HCT116 (cell line): ENCODE data around the gene GLRB. TPM values are rescaled to one million over a fixed set of nuclear protein-coding genes. Genes with fewer than 3 reads are reported as not detected.

Source experiments
- ATAC-seq: fragments of 200-7000 bp; cut with Tn5 transposase; 2 replicates; pipeline ENCODE4 v1.9.1; 2020; ENCODE audit warnings: mild to moderate bottlenecking, moderate library complexity
- BruUV-seq: library from RNA; stranded (reverse); fragments of 400-500 nt; replicated peaks from 2 replicates; lab custom pipeline; 2021; lab: Mats Ljungman, UMichigan
- CTCF ChIA-PET: fragments of 300-600 bp; sonication (Branson Sonifier 250); formaldehyde crosslinking; loops from one replicate; lab custom pipeline; 2021; ENCODE audit warnings: antibody characterized with exemption; lab: Charles Lee
- POLR2A ChIA-PET: fragments of 300-600, 350-600 bp; sonication (Branson Sonifier 250); formaldehyde crosslinking; loops from one replicate; lab custom pipeline; 2021; ENCODE audit warnings: antibody characterized with exemption; lab: Charles Lee
- RAD21 ChIA-PET, 2 experiments: fragments of 300-600 bp; sonication (Branson Sonifier 250); formaldehyde crosslinking; loops; one replicate each; lab custom pipeline; 2023; ENCODE audit warnings: low total read pairs in 2 of 2; ENCODE audit not compliant: uncharacterized antibody in 2 of 2, unreplicated experiment in 2 of 2, low non-redundant PET in 1 of 2; lab: Charles Lee
- DNase-seq: peaks from one replicate; pipeline ENCODE4 v3.0.0-alpha.2; 2010; ENCODE audit warnings: low read depth, low spot score
- H2AFZ ChIP-seq: fragments of 200-600 bp; shearing (Covaris generic), sonication (generic); 2 replicates; pipeline ENCODE4 v1.6.1; 2017; ENCODE audit warnings: low read depth, mixed run types, mixed read lengths, antibody characterized with exemption, low read length; ENCODE audit not compliant: poor library complexity, severe bottlenecking
- H3K27ac ChIP-seq: 2 replicates; pipeline ENCODE4 v1.5.1; 2012; ENCODE audit warnings: low read depth, low read length
- H3K27me3 ChIP-seq: fragments of 200-600 bp; sonication (generic); 2 replicates; pipeline ENCODE4 v1.6.1; 2016; ENCODE audit warnings: mixed run types, low read length, mixed read lengths; ENCODE audit not compliant: insufficient read depth
- H3K36me3 ChIP-seq, 2 experiments: fragments of 200-500 bp in 1 of 2; fragments of 200-600 bp in 1 of 2; sonication (Bioruptor generic) in 1 of 2; sonication (generic) in 1 of 2; 2 replicates each; pipeline versions ENCODE4 v1.5.1 to v1.6.1; 2014 to 2016; ENCODE audit warnings: low read length in 2 of 2, inconsistent platforms in 1 of 2, mixed read lengths in 1 of 2, mixed run types in 1 of 2; ENCODE audit not compliant: insufficient read depth in 2 of 2, control insufficient read depth in 1 of 2
- H3K4me1 ChIP-seq, 2 experiments: fragments of 200-600 bp in 1 of 2; sonication (generic) in 1 of 2; 2 replicates each; pipeline versions ENCODE4 v1.5.1 to v1.6.1; 2012 to 2017; ENCODE audit warnings: low read length in 2 of 2, inconsistent platforms in 1 of 2, mild to moderate bottlenecking in 1 of 2, mixed read lengths in 1 of 2, mixed run types in 1 of 2, moderate library complexity in 1 of 2; ENCODE audit not compliant: insufficient read depth in 2 of 2, control insufficient read depth in 1 of 2
- H3K4me2 ChIP-seq: fragments of 200-600 bp; sonication (generic); 2 replicates; pipeline ENCODE4 v1.6.1; 2017; ENCODE audit warnings: mixed run types, low read length, mixed read lengths
- H3K4me3 ChIP-seq, 2 experiments: fragments of 200-600 bp in 1 of 2; sonication (generic) in 1 of 2; replicated peaks in 1 of 2; 2 replicates each; pipeline ENCODE4 v1.5.1; 2011 to 2016; ENCODE audit warnings: low read length in 2 of 2, control low read depth in 1 of 2, low read depth in 1 of 2, mild to moderate bottlenecking in 1 of 2, mixed read lengths in 1 of 2, mixed run types in 1 of 2
- H3K79me2 ChIP-seq: fragments of 200-600 bp; sonication (generic); 2 replicates; pipeline ENCODE4 v1.6.1; 2017; ENCODE audit warnings: mild to moderate bottlenecking, mixed run types, low read length, moderate library complexity, mixed read lengths; ENCODE audit not compliant: insufficient read depth
- H3K9ac ChIP-seq: fragments of 200-600 bp; sonication (generic); 2 replicates; pipeline ENCODE4 v1.6.1; 2016; ENCODE audit warnings: low read length, mixed read lengths
- H3K9me2 ChIP-seq: fragments of 200-600 bp; sonication (generic), shearing (Covaris generic); 2 replicates; pipeline ENCODE4 v1.6.1; 2017; ENCODE audit warnings: mixed run types, mild to moderate bottlenecking, moderate library complexity; ENCODE audit not compliant: insufficient read depth
- H3K9me3 ChIP-seq, 2 experiments: fragments of 200-500 bp in 1 of 2; fragments of 200-600 bp in 1 of 2; sonication (Bioruptor generic) in 1 of 2; sonication (generic) in 1 of 2; 2 replicates each; pipeline ENCODE4 v1.6.1; 2014 to 2017; ENCODE audit warnings: low read length in 2 of 2, mixed read lengths in 2 of 2, inconsistent platforms in 1 of 2, low read depth in 1 of 2, mild to moderate bottlenecking in 1 of 2, mixed run types in 1 of 2, moderate library complexity in 1 of 2; ENCODE audit not compliant: control insufficient read depth in 1 of 2, insufficient read depth in 1 of 2
- H4K20me1 ChIP-seq: fragments of 200-600 bp; sonication (generic), shearing (Covaris generic); 2 replicates; pipeline ENCODE4 v1.6.1; 2017; ENCODE audit warnings: mixed run types, mild to moderate bottlenecking, moderate library complexity; ENCODE audit not compliant: insufficient read depth
- CBX3 ChIP-seq: IDR thresholded peaks from 2 replicates; pipeline ENCODE4 v1.6.1; 2012; ENCODE audit warnings: low read depth
- CEBPB ChIP-seq: IDR thresholded peaks from 2 replicates; pipeline ENCODE4 v1.6.1; 2012; ENCODE audit warnings: low read depth
- EGR1 ChIP-seq: IDR thresholded peaks from 2 replicates; pipeline ENCODE4 v1.6.1; 2012; ENCODE audit warnings: low read depth
- EZH2phosphoT487 ChIP-seq: fragments of 200-600 bp; IDR thresholded peaks from 2 replicates; pipeline ENCODE4 v1.6.1; 2018; ENCODE audit warnings: antibody characterized with exemption, borderline replicate concordance
- POLR2AphosphoS5 ChIP-seq: IDR thresholded peaks from 2 replicates; pipeline ENCODE4 v1.6.1; 2011; ENCODE audit warnings: mild to moderate bottlenecking, low read depth, low read length, moderate library complexity
- RAD21 ChIP-seq: IDR thresholded peaks from 2 replicates; pipeline ENCODE4 v1.6.1; 2012; ENCODE audit warnings: low read depth, mild to moderate bottlenecking
- REST ChIP-seq: IDR thresholded peaks from 2 replicates; pipeline ENCODE4 v1.6.1; 2012; ENCODE audit warnings: low read depth
- SIN3A ChIP-seq: IDR thresholded peaks from 2 replicates; pipeline ENCODE4 v1.6.1; 2012; ENCODE audit warnings: low read depth
- SP1 ChIP-seq: IDR thresholded peaks from 2 replicates; pipeline ENCODE4 v1.6.1; 2012; ENCODE audit warnings: low read depth
- TCF7L2 ChIP-seq: IDR thresholded peaks from 2 replicates; pipeline ENCODE4 v1.7.0; 2011; ENCODE audit warnings: borderline replicate concordance, inconsistent platforms; ENCODE audit not compliant: insufficient read depth, insufficient read length; ENCODE audit errors: extremely low read depth
- YY1 ChIP-seq: IDR thresholded peaks from 2 replicates; pipeline ENCODE4 v1.6.1; 2011; ENCODE audit warnings: low read length, low read depth, moderate library complexity, mild to moderate bottlenecking; ENCODE audit not compliant: insufficient replicate concordance; ENCODE audit errors: extremely low read depth
- ZBTB33 ChIP-seq: IDR thresholded peaks from 2 replicates; pipeline ENCODE4 v1.6.1; 2011; ENCODE audit warnings: mild to moderate bottlenecking, low read length, moderate library complexity; ENCODE audit not compliant: insufficient replicate concordance; ENCODE audit errors: extremely low read depth
- ZNF274 ChIP-seq: fragments of 200-500 bp; sonication (Bioruptor generic); IDR thresholded peaks from 2 replicates; pipeline ENCODE4 v1.6.1; 2014; ENCODE audit warnings: mild to moderate bottlenecking, low read depth, low read length, inconsistent platforms
- intact Hi-C: fragments of 100-400 bp; cut with micrococcal nuclease; formaldehyde crosslinking; loops from 2 replicates; pipeline ENCODE4 v1.10.0; 2022
- total RNA-seq: library from RNA; stranded (reverse); gene quantifications from one replicate; pipeline ENCODE4 v1.2.1, GENCODE V29; 2021; ENCODE audit not compliant: unreplicated experiment
- TF ChIP-seq, protein P1 (sequence below): IDR thresholded peaks from 2 replicates; pipeline ENCODE4 v1.6.1; 2012
- TF ChIP-seq, protein P2 (sequence below), 3 experiments: fragments of 200-600 bp in 1 of 3; sonication (generic) in 1 of 3; IDR thresholded peaks in 2 of 3; conservative IDR thresholded peaks in 1 of 3; 2 replicates each; pipeline ENCODE4 v1.5.1; 2012 to 2017; ENCODE audit warnings: low read depth in 2 of 3, low read length in 2 of 3, antibody characterized with exemption in 1 of 3, borderline replicate concordance in 1 of 3, control low read depth in 1 of 3, mild to moderate bottlenecking in 1 of 3, mixed read lengths in 1 of 3, mixed run types in 1 of 3, moderate library complexity in 1 of 3; ENCODE audit not compliant: insufficient read depth in 1 of 3

The GLRB gene
- total RNA-seq, 1 experiment from 2014 or later, result not detected

DNA sequence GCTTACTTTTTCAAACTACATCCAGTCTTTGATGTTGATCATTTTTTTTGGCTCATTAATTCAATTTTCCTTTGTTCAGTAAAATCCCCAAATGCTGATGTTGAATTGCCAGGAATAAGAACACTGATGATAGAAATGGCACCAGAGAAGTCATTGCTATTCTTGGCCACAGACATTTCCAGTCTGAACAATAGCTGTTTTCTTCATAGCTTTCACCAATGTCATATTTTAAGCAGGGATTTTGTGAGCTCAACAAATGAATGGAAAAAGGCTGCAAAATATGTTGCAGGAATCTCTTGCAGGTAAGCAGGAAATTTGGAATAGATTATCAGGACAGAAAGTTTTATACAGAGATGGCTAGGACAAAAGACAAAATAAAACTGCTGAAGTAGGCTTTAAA lies 40.5 kb upstream of the GLRB start:
- POLR2A ChIA-PET, result no interaction called here

More for the DNA sequence above, 40.5 kb upstream of the GLRB start:
- no peaks in the 10 kb centered on the region for H3K79me2 ChIP-seq
- no peak overlapping the region for H3K4me3 ChIP-seq
- no peak for TF ChIP-seq EZH2phosphoT487
- TF ChIP-seq EGR1, result no peak
- no peak for TF ChIP-seq SIN3A
- TF ChIP-seq TCF7L2, result no peak
- no peak for TF ChIP-seq RAD21
- TF ChIP-seq ZBTB33, result no peak
- no peak for TF ChIP-seq YY1
- TF ChIP-seq, protein P1, sequence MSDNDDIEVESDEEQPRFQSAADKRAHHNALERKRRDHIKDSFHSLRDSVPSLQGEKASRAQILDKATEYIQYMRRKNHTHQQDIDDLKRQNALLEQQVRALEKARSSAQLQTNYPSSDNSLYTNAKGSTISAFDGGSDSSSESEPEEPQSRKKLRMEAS, result no peak
- no peak for TF ChIP-seq ZNF274
- TF ChIP-seq CEBPB, result no peak
- no peak for TF ChIP-seq SP1
- no peak for TF ChIP-seq REST
- TF ChIP-seq POLR2AphosphoS5, result no peak
- TF ChIP-seq, protein P2, sequence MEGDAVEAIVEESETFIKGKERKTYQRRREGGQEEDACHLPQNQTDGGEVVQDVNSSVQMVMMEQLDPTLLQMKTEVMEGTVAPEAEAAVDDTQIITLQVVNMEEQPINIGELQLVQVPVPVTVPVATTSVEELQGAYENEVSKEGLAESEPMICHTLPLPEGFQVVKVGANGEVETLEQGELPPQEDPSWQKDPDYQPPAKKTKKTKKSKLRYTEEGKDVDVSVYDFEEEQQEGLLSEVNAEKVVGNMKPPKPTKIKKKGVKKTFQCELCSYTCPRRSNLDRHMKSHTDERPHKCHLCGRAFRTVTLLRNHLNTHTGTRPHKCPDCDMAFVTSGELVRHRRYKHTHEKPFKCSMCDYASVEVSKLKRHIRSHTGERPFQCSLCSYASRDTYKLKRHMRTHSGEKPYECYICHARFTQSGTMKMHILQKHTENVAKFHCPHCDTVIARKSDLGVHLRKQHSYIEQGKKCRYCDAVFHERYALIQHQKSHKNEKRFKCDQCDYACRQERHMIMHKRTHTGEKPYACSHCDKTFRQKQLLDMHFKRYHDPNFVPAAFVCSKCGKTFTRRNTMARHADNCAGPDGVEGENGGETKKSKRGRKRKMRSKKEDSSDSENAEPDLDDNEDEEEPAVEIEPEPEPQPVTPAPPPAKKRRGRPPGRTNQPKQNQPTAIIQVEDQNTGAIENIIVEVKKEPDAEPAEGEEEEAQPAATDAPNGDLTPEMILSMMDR (IDR thresholded peaks at IDR 0.05 in 2 of 3, conservative IDR thresholded peaks at IDR 0.05 in 1 of 3; ENCODE audit: borderline replicate concordance in 1 of 3, insufficient read depth in 1 of 3, low read depth in 2 of 3, low read length in 2 of 3), result no peak
- no peak for TF ChIP-seq CBX3
- no peak overlapping the region for H3K9ac ChIP-seq
- BruUV-seq, result no TSS peak
- H3K9me2 ChIP-seq, result no peaks in the 10 kb centered on the region
- H3K9me3 ChIP-seq, result no peaks in the 10 kb centered on the region
- intact Hi-C loops, result no loop called here
- H3K27me3 ChIP-seq, result no peaks in the 10 kb centered on the region
- H2AFZ ChIP-seq, result no peak overlapping the region
- ChIA-PET CTCF (no interaction called here), RAD21 (no interaction called here)
- no peaks in the 10 kb centered on the region for H4K20me1 ChIP-seq
- no peak overlapping the region for H3K4me2 ChIP-seq
- no peaks in the 10 kb centered on the region for H3K36me3 ChIP-seq
- H3K27ac ChIP-seq, result no peak overlapping the region
- ATAC-seq, result no peak
- no peak for DNase-seq
- H3K4me1 ChIP-seq, result no peaks in the 10 kb centered on the region
